GM23338 (cell line): ENCODE data around the gene UBE2G2. TPM values are rescaled to one million over a fixed set of nuclear protein-coding genes. Genes with fewer than 3 reads are reported as not detected.

Experiments used
- ATAC-seq: fragments of 200-7000 bp; cut with Tn5 transposase; 3 replicates; pipeline ENCODE4 v1.9.1; 2020
- DNase-seq: peaks from one replicate; pipeline ENCODE4 v3.0.0-alpha.2; 2015; ENCODE audit warnings: low spot score
- H2AFZ ChIP-seq: fragments of 200-600 bp; sonication (generic); 2 replicates; pipeline ENCODE4 v1.8.0; 2016; ENCODE audit warnings: antibody characterized with exemption, mild to moderate bottlenecking, moderate library complexity
- H3F3A ChIP-seq: fragments of 200-600 bp; sonication (generic); replicated peaks from 2 replicates; pipeline ENCODE4 v1.8.0; 2017; ENCODE audit warnings: antibody characterized with exemption, mixed run types, low read depth
- H3K27ac ChIP-seq: fragments of 200-600 bp; sonication (generic); 2 replicates; pipeline ENCODE4 v1.6.1; 2016; ENCODE audit warnings: low read depth
- H3K27me3 ChIP-seq: fragments of 200-600 bp; sonication (generic); 2 replicates; pipeline ENCODE4 v1.8.0; 2016; ENCODE audit warnings: mild to moderate bottlenecking, mixed run types, moderate library complexity; ENCODE audit not compliant: insufficient read depth
- H3K36me3 ChIP-seq: fragments of 200-600 bp; sonication (generic); 2 replicates; pipeline ENCODE4 v1.8.0; 2016; ENCODE audit warnings: mild to moderate bottlenecking; ENCODE audit not compliant: insufficient read depth
- H3K4me1 ChIP-seq: fragments of 200-600 bp; sonication (generic); 2 replicates; pipeline ENCODE4 v1.8.0; 2016; ENCODE audit warnings: mild to moderate bottlenecking, moderate library complexity; ENCODE audit not compliant: insufficient read depth
- H3K4me2 ChIP-seq: fragments of 200-600 bp; sonication (generic); 2 replicates; pipeline ENCODE4 v1.7.1; 2017; ENCODE audit warnings: mixed run types
- H3K4me3 ChIP-seq: fragments of 200-600 bp; sonication (generic); 2 replicates; pipeline ENCODE4 v1.6.1; 2016; ENCODE audit warnings: mixed run types
- H3K79me2 ChIP-seq: fragments of 200-600 bp; sonication (generic); replicated peaks from 2 replicates; pipeline ENCODE4 v1.8.0; 2017; ENCODE audit warnings: mild to moderate bottlenecking; ENCODE audit not compliant: insufficient read depth
- H3K9me2 ChIP-seq: fragments of 200-600 bp; sonication (generic); 2 replicates; pipeline ENCODE4 v1.8.0; 2017; ENCODE audit not compliant: insufficient read depth
- H4K20me1 ChIP-seq: fragments of 200-600 bp; sonication (generic); replicated peaks from 2 replicates; pipeline ENCODE4 v1.8.0; 2017; ENCODE audit warnings: mild to moderate bottlenecking; ENCODE audit not compliant: insufficient read depth
- H3K27ac Mint-ChIP-seq: 2 replicates; pipeline ENCODE4 v1.8.0; 2020; ENCODE audit warnings: inconsistent platforms, mild to moderate bottlenecking, moderate library complexity, mixed read lengths
- H3K27me3 Mint-ChIP-seq: 3 replicates; pipeline ENCODE4 v1.8.0; 2022; ENCODE audit warnings: low read depth, mild to moderate bottlenecking, moderate library complexity, mixed read lengths, inconsistent platforms; ENCODE audit not compliant: insufficient read depth, poor library complexity
- H3K36me3 Mint-ChIP-seq: 3 replicates; pipeline ENCODE4 v1.8.0; 2021; ENCODE audit warnings: low read depth, mild to moderate bottlenecking, inconsistent platforms, moderate library complexity, mixed read lengths
- H3K4me1 Mint-ChIP-seq: 3 replicates; pipeline ENCODE4 v1.8.0; 2020; ENCODE audit warnings: mild to moderate bottlenecking, inconsistent platforms, mixed read lengths
- H3K4me3 Mint-ChIP-seq: 3 replicates; pipeline ENCODE4 v1.8.0; 2021; ENCODE audit warnings: moderate library complexity, mild to moderate bottlenecking, inconsistent platforms, mixed read lengths
- H3K9me3 Mint-ChIP-seq: 3 replicates; pipeline ENCODE4 v1.8.0; 2020; ENCODE audit warnings: moderate library complexity, mild to moderate bottlenecking, inconsistent platforms, mixed read lengths
- CREB1 ChIP-seq: fragments of 250-450 bp; sonication (Bioruptor Pico); IDR thresholded peaks from 2 replicates; pipeline ENCODE4 v1.5.0; 2020; ENCODE audit warnings: low read depth, mild to moderate bottlenecking, moderate library complexity
- EZH2 ChIP-seq: fragments of 200-600 bp; sonication (generic); IDR thresholded peaks from one replicate; pipeline ENCODE4 v1.8.0; 2017; ENCODE audit warnings: antibody characterized with exemption, mild to moderate bottlenecking, low read depth; ENCODE audit not compliant: unreplicated experiment
- JUNB ChIP-seq: IDR thresholded peaks from one replicate; pipeline ENCODE4 v1.6.1; 2016; ENCODE audit warnings: antibody characterized with exemption; ENCODE audit not compliant: unreplicated experiment
- NANOG ChIP-seq: IDR thresholded peaks from 2 replicates; pipeline ENCODE4 v1.6.1; 2016; ENCODE audit warnings: antibody characterized with exemption, borderline replicate concordance
- POLR2AphosphoS5 ChIP-seq: IDR thresholded peaks from 2 replicates; pipeline ENCODE4 v1.6.1; 2016; ENCODE audit warnings: antibody characterized with exemption, low read depth
- STAT1 ChIP-seq: IDR thresholded peaks from one replicate; pipeline ENCODE4 v1.6.1; 2016; ENCODE audit warnings: antibody characterized with exemption; ENCODE audit not compliant: unreplicated experiment
- ZNF114 ChIP-seq: fragments of 250-450 bp; sonication (Bioruptor Pico); IDR thresholded peaks from 2 replicates; pipeline ENCODE4 v1.5.0; 2020; ENCODE audit warnings: mild to moderate bottlenecking, moderate library complexity
- ZNF331 ChIP-seq: fragments of 250-450 bp; sonication (Bioruptor Pico); IDR thresholded peaks from 2 replicates; pipeline ENCODE4 v1.5.0; 2020; ENCODE audit warnings: low read depth, mild to moderate bottlenecking, moderate library complexity
- polyA plus RNA-seq: library from polyadenylated mRNA; unstranded; fragments of >200 nt; fragmentation: Nextera tagmentation; extraction: Ambion mirVana; gene quantifications from 2 replicates; pipeline ENCODE4 v1.2.1, GENCODE V29; 2016
- total RNA-seq: library from RNA; depleted of rRNA; stranded (reverse); fragments of >200 nt; shearing (Covaris generic); gene quantifications from 2 replicates; pipeline ENCODE4 v1.2.3, GENCODE V29; 2014
- TF ChIP-seq, protein P1 (sequence below): IDR thresholded peaks from one replicate; pipeline ENCODE4 v1.6.1; 2018; ENCODE audit warnings: antibody characterized with exemption; ENCODE audit not compliant: unreplicated experiment
- TF ChIP-seq, protein P2 (sequence below), 2 experiments: fragments of 200-600 bp in 1 of 2; sonication (generic) in 1 of 2; conservative IDR thresholded peaks; 2 replicates each; pipeline versions ENCODE4 v1.5.1 to v1.6.1; 2016 to 2017; ENCODE audit warnings: antibody characterized with exemption in 2 of 2, low read depth in 2 of 2, mild to moderate bottlenecking in 2 of 2, moderate library complexity in 1 of 2

The UBE2G2 gene
- total and polyA plus RNA-seq, 2 experiments from 2014 or later: 66.4 to 100 TPM

DNA sequence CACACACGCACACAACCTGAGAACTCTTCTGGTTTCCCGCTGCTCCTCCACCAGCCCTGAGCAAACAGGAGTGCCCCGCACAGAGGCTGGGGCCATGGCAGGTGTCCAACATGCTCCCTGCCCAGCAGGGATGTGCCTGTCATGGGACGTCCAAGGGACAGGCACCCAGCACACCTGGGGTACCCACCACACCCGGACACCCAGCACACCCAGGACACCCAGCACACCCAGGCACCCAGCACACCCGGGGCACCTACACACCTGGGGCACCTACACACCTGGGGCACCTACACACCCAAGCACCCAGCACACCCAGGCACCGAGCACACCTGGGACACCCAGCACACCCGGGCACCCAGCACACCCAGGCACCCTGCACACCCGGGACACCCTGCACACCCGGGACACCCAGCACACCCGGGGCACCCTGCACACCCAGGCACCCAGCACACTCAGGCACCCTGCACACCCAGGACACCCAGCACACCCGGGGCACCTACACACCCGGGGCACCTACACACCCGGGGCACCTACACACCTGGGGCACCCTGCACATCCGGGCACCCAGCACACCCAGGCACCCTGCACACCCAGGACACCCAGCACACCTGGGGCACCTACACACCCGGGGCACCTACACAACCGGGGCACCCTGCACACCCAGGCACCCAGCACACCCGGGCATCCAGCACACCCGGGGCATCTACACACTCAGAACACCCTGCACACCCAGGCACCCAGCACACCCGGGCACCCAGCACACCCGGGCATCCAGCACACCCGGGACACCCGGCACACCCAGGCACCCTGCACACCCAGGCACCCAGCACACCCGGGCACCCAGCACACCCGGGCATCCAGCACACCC is 37.9 kb downstream of the UBE2G2 start (continued):
- TF ChIP-seq ZNF331 (CRISPR knock-in tag): no peak
- TF ChIP-seq, protein P1, sequence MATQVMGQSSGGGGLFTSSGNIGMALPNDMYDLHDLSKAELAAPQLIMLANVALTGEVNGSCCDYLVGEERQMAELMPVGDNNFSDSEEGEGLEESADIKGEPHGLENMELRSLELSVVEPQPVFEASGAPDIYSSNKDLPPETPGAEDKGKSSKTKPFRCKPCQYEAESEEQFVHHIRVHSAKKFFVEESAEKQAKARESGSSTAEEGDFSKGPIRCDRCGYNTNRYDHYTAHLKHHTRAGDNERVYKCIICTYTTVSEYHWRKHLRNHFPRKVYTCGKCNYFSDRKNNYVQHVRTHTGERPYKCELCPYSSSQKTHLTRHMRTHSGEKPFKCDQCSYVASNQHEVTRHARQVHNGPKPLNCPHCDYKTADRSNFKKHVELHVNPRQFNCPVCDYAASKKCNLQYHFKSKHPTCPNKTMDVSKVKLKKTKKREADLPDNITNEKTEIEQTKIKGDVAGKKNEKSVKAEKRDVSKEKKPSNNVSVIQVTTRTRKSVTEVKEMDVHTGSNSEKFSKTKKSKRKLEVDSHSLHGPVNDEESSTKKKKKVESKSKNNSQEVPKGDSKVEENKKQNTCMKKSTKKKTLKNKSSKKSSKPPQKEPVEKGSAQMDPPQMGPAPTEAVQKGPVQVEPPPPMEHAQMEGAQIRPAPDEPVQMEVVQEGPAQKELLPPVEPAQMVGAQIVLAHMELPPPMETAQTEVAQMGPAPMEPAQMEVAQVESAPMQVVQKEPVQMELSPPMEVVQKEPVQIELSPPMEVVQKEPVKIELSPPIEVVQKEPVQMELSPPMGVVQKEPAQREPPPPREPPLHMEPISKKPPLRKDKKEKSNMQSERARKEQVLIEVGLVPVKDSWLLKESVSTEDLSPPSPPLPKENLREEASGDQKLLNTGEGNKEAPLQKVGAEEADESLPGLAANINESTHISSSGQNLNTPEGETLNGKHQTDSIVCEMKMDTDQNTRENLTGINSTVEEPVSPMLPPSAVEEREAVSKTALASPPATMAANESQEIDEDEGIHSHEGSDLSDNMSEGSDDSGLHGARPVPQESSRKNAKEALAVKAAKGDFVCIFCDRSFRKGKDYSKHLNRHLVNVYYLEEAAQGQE: no peak
- TF ChIP-seq NANOG: no peak
- TF ChIP-seq CREB1 (CRISPR knock-in tag): no peak
- no peak for TF ChIP-seq JUNB
- TF ChIP-seq ZNF114 (CRISPR knock-in tag): no peak
- no peak for TF ChIP-seq POLR2AphosphoS5

DNA sequence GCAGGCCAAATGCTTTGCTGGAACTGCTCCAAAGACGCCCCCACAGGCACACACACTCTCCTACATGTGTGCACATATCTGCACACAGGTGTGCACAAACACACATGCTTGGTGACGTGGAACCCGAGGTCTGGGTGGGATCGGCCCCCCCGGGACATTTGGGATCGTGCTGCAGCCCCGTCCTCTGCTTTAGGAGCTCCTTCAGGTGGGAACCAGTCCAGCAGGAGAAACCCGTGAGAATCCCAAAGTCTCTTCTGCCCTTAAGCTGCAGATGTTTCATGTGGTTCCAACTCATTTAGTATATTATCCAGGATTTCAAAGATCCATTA is 38.6 kb downstream of the UBE2G2 start:
- H3K4me2 ChIP-seq: no peak overlapping the region
- Mint-ChIP-seq H3K27ac (no peak overlapping the region), H3K27me3 (peaks cover 8% of the 10 kb centered on the region)

More for the DNA sequence above, 38.6 kb downstream of the UBE2G2 start:
- no peak for ATAC-seq
- H3F3A ChIP-seq: no peaks in the 10 kb centered on the region
- H2AFZ ChIP-seq: no peak overlapping the region
- no peak overlapping the region for H3K4me3 ChIP-seq
- Mint-ChIP-seq H3K9me3 (peaks cover 3% of the 10 kb centered on the region; the same call in 2 of the 3 replicates), H3K4me1 (peaks cover 44% of the 10 kb centered on the region), H3K4me3 (no peak overlapping the region), H3K36me3 (no peaks in the 10 kb centered on the region)
- H3K27me3 ChIP-seq: no peaks in the 10 kb centered on the region
- no peak for TF ChIP-seq POLR2AphosphoS5
- no peak for TF ChIP-seq CREB1 (CRISPR knock-in tag)
- TF ChIP-seq EZH2: no peak
- TF ChIP-seq STAT1: no peak
- no peak for TF ChIP-seq ZNF331 (CRISPR knock-in tag)
- TF ChIP-seq NANOG: no peak
- TF ChIP-seq, protein P2, sequence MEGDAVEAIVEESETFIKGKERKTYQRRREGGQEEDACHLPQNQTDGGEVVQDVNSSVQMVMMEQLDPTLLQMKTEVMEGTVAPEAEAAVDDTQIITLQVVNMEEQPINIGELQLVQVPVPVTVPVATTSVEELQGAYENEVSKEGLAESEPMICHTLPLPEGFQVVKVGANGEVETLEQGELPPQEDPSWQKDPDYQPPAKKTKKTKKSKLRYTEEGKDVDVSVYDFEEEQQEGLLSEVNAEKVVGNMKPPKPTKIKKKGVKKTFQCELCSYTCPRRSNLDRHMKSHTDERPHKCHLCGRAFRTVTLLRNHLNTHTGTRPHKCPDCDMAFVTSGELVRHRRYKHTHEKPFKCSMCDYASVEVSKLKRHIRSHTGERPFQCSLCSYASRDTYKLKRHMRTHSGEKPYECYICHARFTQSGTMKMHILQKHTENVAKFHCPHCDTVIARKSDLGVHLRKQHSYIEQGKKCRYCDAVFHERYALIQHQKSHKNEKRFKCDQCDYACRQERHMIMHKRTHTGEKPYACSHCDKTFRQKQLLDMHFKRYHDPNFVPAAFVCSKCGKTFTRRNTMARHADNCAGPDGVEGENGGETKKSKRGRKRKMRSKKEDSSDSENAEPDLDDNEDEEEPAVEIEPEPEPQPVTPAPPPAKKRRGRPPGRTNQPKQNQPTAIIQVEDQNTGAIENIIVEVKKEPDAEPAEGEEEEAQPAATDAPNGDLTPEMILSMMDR (conservative IDR thresholded peaks at IDR 0.05; ENCODE audit: low read depth in 2 of 2): no peak
- H3K79me2 ChIP-seq: no peaks in the 10 kb centered on the region
- H3K9me2 ChIP-seq: no peaks in the 10 kb centered on the region
- no peak overlapping the region for H3K27ac ChIP-seq
- no peaks in the 10 kb centered on the region for H3K36me3 ChIP-seq
- H4K20me1 ChIP-seq: no peaks in the 10 kb centered on the region
- DNase-seq: no peak
- H3K4me1 ChIP-seq: peaks cover under 1% of the 10 kb centered on the region; the same call in 1 of the 2 replicates
